Measurements from ENCODE around the gene TTC28. TPM values are rescaled to one million over a fixed set of nuclear protein-coding genes. Genes with fewer than 3 reads are reported as not detected.

TTC28 gene
- total RNA-seq, 3 donors from 2014 or later, result 9.6 to 32.3 (median 13.2) TPM

- intact Hi-C loops (cut with DNase I, micrococcal nuclease), result no loop called here
- ATAC-seq (no peak), DNase-seq (no peak)
- TF ChIP-seq CTCF (IDR thresholded peaks at IDR 0.05), result no peak
- Histone ChIP-seq H3K4me3 (no peak overlapping the region), H3K36me3 (ENCODE audit: low read depth) (no peaks in the 10 kb centered on the region), H3K4me1 (ENCODE audit: low read depth) (no peaks in the 10 kb centered on the region), H3K9me3 (no peaks in the 10 kb centered on the region)
Observed at GRCh38 chr22:27952091-27952490, 727.5 kb downstream of the TTC28 start.

GRCh38 chr22:27949421-27949820, 730.2 kb downstream of the TTC28 start:
- ATAC-seq (no peak), DNase-seq (no peak)
- TF ChIP-seq CTCF (IDR thresholded peaks at IDR 0.05), result no peak
- intact Hi-C loops (cut with DNase I, micrococcal nuclease), result no loop called here
- Histone ChIP-seq H3K4me3 (no peak overlapping the region), H3K9me3 (no peaks in the 10 kb centered on the region), H3K36me3 (ENCODE audit: low read depth) (no peaks in the 10 kb centered on the region), H3K4me1 (ENCODE audit: low read depth) (no peaks in the 10 kb centered on the region)

- Histone ChIP-seq H3K36me3 (ENCODE audit: low read depth) (no peaks in the 10 kb centered on the region), H3K4me1 (ENCODE audit: low read depth) (no peaks in the 10 kb centered on the region), H3K9me3 (no peaks in the 10 kb centered on the region), H3K4me3 (no peak overlapping the region)
- intact Hi-C loops (cut with DNase I, micrococcal nuclease), result no loop called here
- ATAC-seq (no peak), DNase-seq (no peak)
- TF ChIP-seq CTCF (IDR thresholded peaks at IDR 0.05), result no peak
Observed at GRCh38 chr22:27948569-27948968, 731.1 kb downstream of the TTC28 start.

- DNase-seq (no peak), ATAC-seq (no peak)
- H3K4me1 ChIP-seq (ENCODE audit: low read depth), result no peaks in the 10 kb centered on the region
- H3K4me3 ChIP-seq, result no peak overlapping the region
- no peaks in the 10 kb centered on the region for H3K9me3 ChIP-seq
- intact Hi-C loops (cut with DNase I, micrococcal nuclease), result no loop called here
- no peaks in the 10 kb centered on the region for H3K36me3 ChIP-seq (ENCODE audit: low read depth)
- no peak for TF ChIP-seq CTCF (IDR thresholded peaks at IDR 0.05)
Observed at GRCh38 chr22:27947448-27947847, 732.2 kb downstream of the TTC28 start.

GRCh38 chr22:27941143-27941542, 738.5 kb downstream of the TTC28 start:
- ATAC-seq (no peak), DNase-seq (no peak)
- intact Hi-C loops (cut with DNase I, micrococcal nuclease), result no loop called here
- no peak for TF ChIP-seq CTCF (IDR thresholded peaks at IDR 0.05)
- no peaks in the 10 kb centered on the region for H3K9me3 ChIP-seq
- H3K4me1 ChIP-seq (ENCODE audit: low read depth), result no peaks in the 10 kb centered on the region
- no peak overlapping the region for H3K4me3 ChIP-seq
- H3K36me3 ChIP-seq (ENCODE audit: low read depth), result no peaks in the 10 kb centered on the region

GRCh38 chr22:27937453-27937852, 742.2 kb downstream of the TTC28 start:
- no peaks in the 10 kb centered on the region for H3K36me3 ChIP-seq (ENCODE audit: low read depth)
- H3K4me1 ChIP-seq (ENCODE audit: low read depth), result no peaks in the 10 kb centered on the region
- no peaks in the 10 kb centered on the region for H3K9me3 ChIP-seq
- no peak overlapping the region for H3K4me3 ChIP-seq
- TF ChIP-seq CTCF (IDR thresholded peaks at IDR 0.05), result no peak
- intact Hi-C loops (cut with DNase I, micrococcal nuclease), result no loop called here
- DNase-seq, result no peak
- no peak for ATAC-seq

All from mucosa of descending colon (tissue), 3 donors.